LNCAP (cell line): ENCODE measurements around the gene MSANTD3.

Experiments used
- TF ChIP-seq, protein P1 (sequence below): fragments of 450-650 bp; IDR thresholded peaks from 2 replicates; pipeline ENCODE4 v1.5.1; 2017; ENCODE audit warnings: mild to moderate bottlenecking

The MSANTD3 gene

DNA sequence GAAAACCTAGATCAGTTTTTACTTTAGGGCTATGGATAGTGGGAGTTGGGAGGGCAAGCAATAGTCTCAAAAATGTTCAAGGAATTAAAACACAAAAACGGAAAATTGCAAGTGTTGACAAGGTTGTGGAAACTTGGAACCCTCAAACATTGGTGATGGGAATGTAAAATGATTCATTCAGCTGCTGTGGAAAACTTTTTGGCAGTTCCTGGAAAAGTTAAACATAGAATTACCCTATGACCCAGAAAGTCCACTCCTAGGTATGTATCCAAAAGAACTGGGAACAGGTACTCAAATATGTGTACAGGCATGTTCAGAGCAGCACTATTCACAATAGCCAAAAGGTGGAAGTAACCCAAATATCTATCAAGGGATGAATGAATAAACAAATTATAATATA, 1.2 kb upstream of the MSANTD3 start:
- TF ChIP-seq, protein P1, sequence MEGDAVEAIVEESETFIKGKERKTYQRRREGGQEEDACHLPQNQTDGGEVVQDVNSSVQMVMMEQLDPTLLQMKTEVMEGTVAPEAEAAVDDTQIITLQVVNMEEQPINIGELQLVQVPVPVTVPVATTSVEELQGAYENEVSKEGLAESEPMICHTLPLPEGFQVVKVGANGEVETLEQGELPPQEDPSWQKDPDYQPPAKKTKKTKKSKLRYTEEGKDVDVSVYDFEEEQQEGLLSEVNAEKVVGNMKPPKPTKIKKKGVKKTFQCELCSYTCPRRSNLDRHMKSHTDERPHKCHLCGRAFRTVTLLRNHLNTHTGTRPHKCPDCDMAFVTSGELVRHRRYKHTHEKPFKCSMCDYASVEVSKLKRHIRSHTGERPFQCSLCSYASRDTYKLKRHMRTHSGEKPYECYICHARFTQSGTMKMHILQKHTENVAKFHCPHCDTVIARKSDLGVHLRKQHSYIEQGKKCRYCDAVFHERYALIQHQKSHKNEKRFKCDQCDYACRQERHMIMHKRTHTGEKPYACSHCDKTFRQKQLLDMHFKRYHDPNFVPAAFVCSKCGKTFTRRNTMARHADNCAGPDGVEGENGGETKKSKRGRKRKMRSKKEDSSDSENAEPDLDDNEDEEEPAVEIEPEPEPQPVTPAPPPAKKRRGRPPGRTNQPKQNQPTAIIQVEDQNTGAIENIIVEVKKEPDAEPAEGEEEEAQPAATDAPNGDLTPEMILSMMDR: no peak

DNA sequence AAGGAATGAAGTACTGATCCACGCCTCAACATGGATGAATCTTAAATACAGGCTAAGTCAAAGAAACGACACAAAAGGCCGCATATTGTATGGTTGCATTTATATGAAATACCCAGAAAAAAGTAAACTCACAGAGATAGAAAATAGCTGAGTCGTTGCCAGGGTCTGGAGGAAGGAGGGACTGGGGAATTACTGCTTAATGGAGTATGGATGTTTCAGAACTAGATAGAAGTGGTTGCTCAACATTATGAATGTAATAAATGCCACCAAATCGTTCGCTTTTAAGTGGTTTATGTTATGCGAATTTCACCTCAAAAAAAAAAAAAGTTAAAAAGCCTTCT, 784 bp upstream of the MSANTD3 start:
- TF ChIP-seq, protein P1: no peak

DNA sequence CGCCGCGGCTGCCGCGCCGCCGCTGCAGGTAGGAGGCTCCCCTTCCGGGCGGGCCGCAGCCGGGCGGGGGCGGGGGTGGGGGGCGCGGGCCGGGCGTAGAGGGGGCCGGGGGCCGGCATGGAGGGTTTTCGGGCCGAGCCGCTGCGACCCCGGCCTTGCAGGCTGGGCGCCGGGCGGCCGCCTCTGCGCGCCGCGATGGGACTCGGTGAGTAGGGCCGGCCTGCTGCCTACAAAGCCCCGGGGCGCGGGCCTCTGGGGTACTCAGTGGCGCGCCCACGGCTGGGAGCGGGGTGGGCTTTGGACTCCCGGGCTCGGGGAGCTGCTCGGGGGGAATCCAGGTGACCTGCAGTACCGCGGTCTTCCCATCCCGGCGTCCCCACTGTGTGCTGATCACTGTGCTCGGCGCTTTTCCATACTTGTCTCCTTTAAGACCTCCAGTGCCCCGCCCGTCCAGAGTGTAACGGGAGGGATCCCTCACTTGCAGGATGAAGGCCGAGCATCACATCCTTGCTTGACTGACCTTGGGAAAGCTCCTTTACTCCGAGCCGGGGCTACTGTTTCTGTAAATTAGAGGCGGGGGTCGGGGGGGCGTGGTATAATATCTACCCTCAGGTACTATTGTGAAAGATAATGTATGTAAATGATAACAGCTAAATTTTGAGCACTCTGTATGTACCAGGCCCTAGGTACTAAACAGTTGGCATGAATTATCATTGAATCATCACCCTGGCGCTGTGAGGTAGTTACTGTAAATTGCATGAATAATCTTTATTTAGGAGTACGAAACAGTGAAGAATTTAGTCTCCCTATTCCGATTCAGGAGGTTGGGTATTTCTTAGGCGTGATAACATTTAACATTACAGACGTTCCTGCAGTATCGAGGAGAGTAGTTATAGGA, 672 bp downstream of the MSANTD3 start:
- TF ChIP-seq, protein P1: no peak

DNA sequence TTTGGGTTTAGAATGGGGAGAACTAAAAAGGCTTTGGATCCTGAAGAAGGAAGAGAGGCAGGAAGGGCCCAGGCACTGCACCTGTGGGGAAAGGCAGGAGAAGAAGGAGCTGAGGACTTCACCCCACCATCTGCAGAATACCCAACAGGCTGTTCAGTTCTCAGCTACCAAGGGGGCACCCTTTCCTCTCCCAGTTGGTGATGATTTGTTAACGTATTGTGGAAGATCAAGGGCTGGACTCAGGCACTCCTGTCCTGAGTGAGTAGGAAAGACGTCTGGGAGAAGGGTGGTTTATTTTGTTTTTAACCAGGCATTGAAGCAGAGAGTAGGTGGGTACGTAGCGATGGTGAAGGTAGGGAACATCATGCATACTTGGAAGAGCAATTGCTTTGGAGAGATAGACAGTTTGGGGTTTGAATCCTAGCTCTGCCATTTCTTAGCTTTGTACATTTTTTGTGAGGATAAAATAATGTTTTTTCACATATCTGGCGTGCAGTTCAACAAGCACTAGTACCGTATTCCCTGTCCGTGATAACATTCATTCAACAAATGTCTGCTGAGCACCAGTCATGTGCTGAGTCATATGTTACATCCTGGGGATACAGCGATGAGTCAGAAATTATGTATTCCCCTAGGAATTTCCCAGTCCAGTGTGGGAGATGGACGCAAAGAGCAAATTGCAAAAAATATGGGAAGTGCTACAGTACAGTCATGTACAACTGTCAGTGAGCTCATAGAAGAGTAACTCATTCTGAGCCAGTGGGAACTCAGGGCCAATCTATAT, 2.1 kb downstream of the MSANTD3 start:
- TF ChIP-seq, protein P1: no peak

DNA sequence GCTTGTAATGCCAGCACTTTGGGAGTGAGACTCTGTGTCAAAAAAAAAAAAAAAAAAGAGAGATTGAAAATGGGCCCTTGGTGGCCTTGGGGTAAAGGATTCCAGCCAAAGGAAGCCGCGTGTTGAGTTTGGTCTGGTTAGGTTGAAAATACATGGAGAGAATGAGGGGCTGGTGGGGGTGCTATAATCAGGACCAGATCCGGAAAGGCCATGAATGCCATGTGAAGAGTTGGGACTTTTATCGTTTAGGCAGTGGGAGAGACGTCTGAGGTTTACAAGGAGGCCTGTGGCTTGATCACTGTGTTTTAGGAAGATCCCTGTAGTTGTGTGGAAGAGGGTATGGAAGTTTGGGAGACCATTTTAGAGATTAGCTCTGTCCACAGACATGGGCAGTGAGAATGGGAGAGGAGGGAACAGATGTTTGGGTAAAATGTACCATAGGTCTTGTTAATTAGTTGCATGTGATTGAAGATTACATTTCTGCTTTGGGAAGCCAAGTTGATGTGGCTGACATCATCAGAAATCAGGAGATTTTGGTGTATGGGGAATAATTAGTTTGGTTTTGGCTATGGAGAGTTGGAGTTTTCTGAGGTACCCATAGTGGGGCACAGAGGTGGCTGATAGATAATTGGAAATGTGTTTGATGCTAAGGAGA, 3.5 kb downstream of the MSANTD3 start:
- TF ChIP-seq, protein P1: no peak

DNA sequence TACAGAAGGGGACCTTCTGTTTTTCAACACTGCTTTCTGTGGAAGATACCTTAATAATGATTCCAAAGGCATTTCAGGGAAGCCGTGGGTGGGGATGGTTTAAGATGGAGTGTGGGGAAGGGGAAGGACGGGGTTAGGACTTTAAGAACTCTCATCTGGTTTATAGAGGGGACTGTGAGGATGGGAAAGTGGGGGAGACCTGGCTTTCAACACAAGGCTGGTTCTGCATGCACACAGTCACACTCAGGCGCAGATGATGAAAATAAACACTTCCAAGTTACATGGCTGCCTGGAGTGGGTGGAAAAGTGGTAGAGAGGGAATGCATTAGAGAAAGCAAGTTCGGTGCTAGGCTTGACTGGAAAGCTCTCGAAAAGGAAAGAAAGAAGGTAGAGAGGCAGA, 4.9 kb downstream of the MSANTD3 start:
- TF ChIP-seq, protein P1: no peak

DNA sequence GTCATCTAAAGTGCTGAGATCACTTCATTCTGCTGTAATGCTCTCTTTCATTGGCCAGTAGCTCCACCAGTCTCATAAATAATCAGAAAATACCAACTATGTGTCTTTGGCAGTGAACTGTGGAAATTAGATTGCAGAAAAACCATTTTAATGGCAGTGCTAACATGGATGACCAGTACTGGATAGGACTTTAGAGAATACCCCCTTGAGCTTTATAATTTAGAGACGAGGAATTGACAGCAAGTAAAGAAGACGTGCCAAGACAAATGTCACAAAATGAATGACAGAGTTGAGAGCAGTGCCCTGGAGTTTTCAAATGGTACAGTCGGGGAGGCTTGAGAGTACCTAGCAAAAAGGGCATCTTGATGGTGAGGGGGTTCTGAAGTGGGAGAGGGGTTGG, 5.8 kb downstream of the MSANTD3 start:
- TF ChIP-seq, protein P1: no peak
